CD4-positive, alpha-beta T cell treated with Interleukin-4 for 1 hour (primary cell): ENCODE measurements around the gene PRR5L.
"Not testable (repeated sequence)": the region's sequence is repeated elsewhere in the genome, so short reads cannot be mapped to it uniquely, and the experiment has no call there.

Source experiments
- DNase-seq, 2 donors: peaks; one replicate each; pipeline ENCODE4 v3.0.0-alpha.2; 2020 to 2022

PRR5L gene

GRCh38 chr11:36281850-36282249 lies 14.2 kb upstream of the PRR5L start:
- no peak for DNase-seq

- DNase-seq, result no peak
These were observed 13.2 kb upstream of the PRR5L start for GRCh38 chr11:36282926-36283325.

DNA sequence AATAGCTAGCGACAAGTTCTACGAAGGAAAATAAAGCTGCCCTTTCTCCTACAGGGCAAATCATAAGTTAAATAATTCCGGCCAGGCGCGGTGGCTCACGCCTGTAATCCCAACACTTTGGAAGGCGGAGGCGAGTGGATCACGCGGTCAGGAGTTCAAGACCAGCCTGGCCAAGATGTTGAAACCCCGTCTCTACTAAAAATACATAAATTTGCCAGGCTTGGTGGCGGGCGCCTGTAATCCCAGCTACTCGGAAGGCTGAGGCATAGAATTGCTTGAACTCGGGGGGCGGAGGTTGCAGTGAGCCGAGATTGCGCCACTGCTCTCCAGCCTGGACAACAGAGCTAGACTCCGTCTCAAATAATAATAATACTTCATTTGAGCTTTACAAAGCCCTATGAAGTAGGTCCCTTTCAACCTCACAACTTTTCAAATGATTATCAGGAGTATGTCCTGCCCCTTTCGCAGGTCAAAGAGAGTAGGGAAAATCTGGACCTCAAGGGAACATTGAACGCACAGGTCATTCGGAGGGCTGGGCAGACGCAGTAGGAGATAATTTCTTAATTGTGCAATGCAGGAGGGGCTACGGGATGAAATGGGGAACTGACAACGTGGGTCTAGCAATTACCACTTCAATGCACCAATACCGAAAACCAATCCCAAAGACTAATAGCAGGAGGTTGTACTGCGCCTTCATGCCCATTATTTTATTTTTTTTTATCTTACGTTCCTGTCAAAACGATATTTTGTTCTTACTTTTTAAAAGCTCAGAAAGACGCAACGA lies 7.5 kb upstream of the PRR5L start:
- no peak for DNase-seq

DNA sequence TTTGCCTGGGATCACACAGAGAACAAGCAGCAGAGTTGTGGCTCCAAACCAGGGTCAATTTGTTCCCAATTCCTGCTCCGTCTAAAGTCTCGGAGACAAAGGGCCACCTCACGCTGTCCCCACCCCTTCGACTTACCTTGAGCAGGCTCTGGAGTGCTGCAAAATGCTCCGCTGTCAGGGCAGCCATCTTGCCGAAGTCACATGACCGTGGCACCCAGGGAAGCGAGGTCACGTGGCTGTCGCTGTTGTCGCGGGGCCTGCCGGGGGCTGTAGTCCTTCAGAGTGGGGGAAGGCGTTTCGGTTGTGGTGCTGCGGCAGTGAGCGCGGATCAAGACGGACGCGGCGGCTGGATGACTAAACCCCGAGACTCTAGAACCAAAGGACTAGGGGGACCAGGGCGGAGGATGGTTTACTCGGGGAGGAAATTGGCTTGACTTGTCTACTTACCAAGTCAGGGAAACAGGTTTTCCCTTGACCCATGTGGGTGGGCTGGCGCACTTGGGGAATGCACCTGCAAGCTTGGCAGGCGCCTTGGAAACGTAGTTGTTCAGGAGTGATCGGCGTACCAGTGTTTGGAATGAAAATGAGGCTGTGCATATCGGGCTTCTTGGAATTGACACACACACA lies 6.7 kb upstream of the PRR5L start, which contains the start of gene COMMD9:
Gene COMMD9 (minus strand): TSS at position 199 of the 627 bp plus-strand sequence. CDS start 12 bp downstream, at position 187.
- peak; percentile 93 for DNase-seq

GRCh38 chr11:36292311-36292722 lies 3.8 kb upstream of the PRR5L start:
- DNase-seq, result peak in 1 of 2 donors; percentile 72

- no peak for DNase-seq
These were observed 926 bp downstream of the PRR5L start for GRCh38 chr11:36296884-36297543.

- no peak for DNase-seq
These were observed 4.6 kb downstream of the PRR5L start for GRCh38 chr11:36300650-36301049.

- DNase-seq, result no peak
These were observed 8.3 kb downstream of the PRR5L start for GRCh38 chr11:36304351-36304750.

DNA sequence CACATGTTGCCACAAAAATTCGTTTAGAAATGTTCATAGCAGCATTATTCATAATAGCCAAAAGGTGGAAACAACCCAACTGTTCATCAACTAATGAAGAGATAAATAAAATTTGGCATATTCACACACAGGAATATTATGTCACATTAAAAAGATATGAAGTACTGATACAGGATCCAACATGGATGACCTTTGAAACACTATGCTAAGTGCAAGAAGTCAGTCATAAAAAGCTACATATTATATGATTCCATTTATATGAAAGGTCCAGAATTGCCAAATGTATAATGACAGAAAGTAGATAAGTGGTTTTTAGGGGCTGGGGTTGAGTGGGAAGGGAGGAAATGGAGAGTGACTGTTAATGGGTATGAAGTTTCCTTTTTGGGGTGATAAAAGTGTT lies 9.0 kb downstream of the PRR5L start:
- DNase-seq, result no peak

- peak; percentile 23 to 50 for DNase-seq
These were observed 10.8 kb downstream of the PRR5L start for GRCh38 chr11:36306888-36307287.

- no peak for DNase-seq
These were observed 12.5 kb downstream of the PRR5L start for GRCh38 chr11:36308577-36308976.

DNA sequence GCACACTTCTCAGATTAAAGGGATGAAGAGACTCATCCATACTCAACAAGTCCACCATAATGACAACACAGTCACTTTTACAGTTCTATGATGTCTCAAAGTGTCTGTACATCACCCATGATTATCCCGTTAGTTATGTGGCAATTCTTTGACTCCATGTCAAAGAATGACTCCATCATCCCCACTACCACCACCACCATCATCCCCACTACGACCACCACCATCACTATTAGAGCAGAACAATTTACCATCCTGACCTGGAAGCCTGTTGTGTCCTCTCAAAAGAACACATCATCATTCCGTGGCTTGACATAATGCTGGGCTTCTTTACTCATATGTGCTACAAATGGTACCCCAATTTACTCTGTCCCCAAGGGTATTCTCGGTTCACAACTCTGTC lies 13.7 kb downstream of the PRR5L start:
- no peak for DNase-seq

DNA sequence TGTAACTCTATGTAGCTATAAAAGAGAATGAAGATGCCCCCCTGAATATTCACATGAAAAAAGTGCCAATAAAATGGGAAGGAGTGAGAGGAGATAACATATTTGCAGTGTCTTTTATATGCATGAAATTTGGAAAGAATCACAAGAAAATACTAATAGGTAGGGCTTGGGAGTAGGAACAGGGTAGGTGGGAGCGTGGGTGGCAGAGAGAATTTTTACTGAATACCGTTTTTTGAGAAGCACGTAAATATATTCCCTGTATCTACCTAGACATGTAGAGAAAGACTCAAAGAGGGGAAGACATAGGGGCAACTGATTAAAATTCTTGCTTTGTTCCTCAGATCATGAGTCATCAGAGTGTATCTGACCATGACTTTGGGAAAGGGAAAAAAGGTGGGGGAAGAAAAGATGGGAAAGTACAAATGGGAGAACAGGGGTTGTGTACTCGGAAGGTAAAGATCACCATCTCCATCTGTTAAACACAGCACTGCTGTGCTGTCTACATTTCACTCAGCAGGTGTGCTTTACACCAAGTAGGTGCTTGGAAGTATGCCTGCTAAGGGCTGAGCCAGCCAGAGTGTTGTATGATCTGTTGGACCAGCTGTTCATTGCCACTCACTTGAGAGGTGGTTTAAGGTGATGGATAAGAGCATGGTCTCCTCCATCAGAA lies 16.0 kb downstream of the PRR5L start:
- no peak for DNase-seq

DNA sequence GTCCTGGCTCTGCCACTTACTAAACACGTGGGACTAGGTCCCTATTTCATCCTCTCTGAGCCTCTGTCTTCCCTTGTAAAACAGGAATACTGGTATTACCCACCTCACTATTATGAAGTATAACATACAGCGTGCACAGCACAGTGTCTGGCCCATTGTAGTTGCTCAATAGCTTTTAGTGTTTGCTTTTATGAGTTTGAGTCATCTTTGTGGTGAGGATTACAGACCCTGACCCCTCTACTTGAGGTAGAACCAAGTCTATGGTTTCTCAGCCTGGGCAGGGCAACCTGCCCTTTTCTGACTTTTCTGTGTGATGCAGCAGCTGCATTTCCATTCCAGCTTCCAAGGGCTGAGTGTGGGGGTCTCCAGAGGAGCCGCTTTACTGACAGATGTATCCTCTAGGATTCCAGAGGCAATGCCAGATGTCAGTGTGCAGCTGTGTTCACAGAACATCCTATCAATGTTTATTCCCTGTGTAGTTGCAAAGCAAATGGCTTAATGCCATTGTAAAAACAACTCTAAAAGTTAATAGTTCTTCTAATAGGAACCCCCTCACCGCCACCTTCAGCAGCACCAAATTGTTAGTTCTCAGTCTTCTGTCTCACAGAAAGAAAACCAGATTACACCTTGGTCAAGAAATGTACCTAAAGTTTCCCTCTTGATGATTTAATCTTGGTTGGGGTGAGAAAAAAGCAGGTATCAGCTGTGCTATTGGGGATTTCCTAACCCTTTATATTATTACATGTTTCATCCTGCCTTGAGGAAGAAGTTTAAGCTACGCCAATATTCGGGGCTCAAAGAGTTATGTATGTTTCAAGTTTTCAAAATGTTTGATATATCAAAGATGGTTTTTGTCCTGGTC lies 16.8 kb downstream of the PRR5L start:
- no peak for DNase-seq

GRCh38 chr11:36313750-36314433 lies 17.8 kb downstream of the PRR5L start:
- no peak for DNase-seq

DNA sequence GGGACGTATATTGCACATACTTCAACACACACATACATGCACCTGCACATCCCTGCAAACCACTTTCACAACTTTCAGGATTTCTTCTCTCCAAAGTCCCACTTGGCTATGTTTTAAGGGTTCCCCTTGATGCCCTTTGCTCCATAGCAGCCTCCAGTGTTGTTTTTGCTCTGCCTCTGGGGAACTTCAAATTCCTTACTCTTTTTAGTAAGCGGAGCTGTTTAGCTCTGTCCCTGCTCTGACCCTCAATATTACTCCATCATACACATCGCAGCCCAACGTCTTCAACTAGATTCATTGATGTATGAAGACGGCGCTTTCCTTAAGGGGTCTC lies 18.3 kb downstream of the PRR5L start:
- no peak for DNase-seq

DNA sequence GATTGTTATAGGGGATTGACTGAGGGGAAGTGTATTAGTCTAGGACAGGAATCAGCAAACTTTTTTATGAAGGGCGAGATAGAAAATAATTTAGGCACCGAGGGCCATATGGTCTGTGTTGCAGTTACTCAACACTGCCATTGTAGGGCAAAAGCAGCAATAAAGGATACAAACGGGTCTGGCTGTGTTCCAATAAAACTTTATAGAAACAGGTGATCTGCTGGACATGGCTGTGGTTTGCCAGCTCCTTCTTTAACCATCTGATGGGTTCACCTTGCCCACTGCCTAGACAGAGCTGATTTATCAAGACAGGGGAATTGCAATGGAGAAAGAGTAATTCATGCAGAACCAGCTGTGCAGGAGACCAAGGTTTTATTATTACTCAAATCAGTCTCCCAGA lies 20.0 kb downstream of the PRR5L start:
- no peak for DNase-seq

DNA sequence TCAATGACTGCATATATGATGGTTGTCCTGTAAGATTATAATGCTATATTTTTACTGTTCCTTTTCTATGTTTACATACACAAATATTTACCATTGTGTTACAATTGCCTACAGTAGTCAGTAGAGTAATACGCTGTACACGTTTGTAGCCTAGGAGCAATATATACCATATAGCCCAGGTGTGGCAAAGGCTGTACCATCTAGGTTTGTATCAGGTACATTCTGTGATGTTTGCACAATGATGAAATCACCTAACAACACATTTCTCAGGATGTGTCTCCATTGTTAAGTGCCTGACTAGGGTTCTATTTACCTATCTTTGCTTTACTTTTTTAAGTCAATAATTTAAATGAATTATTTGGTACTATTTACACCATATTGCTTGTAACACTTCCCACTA lies 21.9 kb downstream of the PRR5L start:
- no peak for DNase-seq

DNA sequence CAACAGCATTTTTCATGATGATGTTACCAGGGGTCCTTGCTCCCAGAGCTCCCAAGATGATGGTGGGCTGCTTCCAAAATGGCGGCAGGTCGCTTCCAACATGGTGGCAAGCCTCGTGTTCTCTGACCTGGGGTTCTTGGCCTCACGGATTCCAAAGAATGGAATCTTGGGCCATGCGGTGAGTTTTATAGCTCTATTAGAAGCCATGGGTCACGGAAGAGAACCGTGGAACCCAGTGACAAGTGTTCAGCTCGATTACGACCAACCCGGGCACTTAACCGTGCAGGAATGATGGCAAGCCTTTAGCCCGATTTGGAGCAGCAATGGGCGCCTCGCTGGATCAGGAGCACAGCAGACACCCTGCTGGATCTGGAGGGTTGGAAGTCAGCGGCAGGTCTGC lies 28.9 kb downstream of the PRR5L start:
- not testable (repeated sequence) for DNase-seq

DNA sequence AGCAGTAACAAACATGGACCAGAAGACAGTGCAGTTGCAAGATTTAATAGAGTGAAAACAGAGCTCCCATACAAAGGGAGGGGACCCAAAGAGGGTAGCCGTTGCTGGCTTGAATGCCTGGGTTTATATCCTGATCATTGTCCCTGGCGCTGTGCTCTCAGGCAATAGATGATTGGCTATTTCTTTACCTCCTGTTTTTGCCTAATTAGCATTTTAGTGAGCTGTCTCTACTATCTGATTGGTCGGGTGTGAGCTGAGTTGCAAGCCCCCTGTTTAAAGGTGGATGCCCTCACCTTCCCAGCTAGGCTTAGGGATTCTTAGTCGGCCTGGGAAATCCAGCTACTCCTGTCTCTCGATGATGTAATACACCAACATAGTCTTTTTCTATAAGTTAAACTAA lies 29.3 kb downstream of the PRR5L start:
- not testable (repeated sequence) for DNase-seq

DNA sequence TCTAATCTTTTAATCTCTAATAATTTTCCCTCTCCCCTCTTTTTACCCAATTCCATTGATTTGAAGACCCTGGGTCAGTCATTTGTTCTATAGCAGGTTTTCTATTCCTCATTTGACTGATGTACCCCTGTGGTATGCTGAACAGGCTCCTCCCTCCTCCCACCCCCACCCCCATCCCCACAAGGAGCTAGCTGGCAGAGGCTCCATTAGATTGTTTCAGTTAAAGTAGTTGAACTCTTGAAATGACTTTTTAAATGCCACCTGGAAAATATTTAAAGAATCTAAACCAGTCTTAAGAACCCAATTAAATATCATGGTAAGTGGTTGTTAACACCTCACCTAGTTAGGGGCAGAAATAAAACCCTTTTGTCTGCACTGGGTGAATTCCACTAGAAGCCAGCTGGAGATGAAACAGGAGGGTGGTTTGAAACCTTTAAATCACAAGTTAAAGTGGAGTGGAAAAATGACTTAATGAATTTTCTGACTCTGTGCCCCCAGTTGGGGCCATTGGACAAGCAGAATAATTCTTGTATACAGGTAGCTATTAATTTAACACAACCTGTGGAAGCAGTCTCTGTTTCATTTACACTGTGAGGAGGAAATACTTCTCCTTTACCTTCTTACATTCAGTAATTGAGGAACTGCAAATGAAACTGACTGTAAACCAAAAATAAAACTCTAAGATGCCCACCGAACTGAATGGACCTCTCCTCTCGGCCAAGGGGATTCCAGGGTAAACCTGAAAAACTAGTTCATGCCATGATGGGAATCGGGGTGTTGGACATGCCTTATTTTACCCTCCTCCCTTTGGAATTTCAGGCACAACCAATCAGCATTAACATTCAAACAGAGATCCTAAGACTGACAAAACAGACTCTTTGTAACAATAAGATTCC lies 30.7 kb downstream of the PRR5L start:
- DNase-seq, result no peak
